Spleen (tissue), 11 donors: Measurements from ENCODE around the gene PACSIN1. TPM values are rescaled to one million over a fixed set of nuclear protein-coding genes. Genes with fewer than 3 reads are reported as not detected.

Source experiments
- DNase-seq: peaks from one replicate; pipeline ENCODE4 v3.0.0-alpha.2; 2020
- H3K27ac ChIP-seq, 8 donors: fragments of 200-600 bp; sonication (generic) in 7 of 8; 1 replicate in 4 of 8; 2 replicates in 4 of 8; pipeline versions ENCODE4 v1.5.0 to v1.8.0; 2016 to 2021; ENCODE audit warnings: inconsistent platforms in 4 of 8, mild to moderate bottlenecking in 4 of 8, moderate library complexity in 1 of 8
- H3K27me3 ChIP-seq, 7 donors: fragments of 200-600 bp; sonication (generic) in 6 of 7; replicated peaks in 1 of 7; 1 replicate in 4 of 7; 2 replicates in 3 of 7; pipeline versions ENCODE4 v1.5.0 to v1.8.0; 2016 to 2021; ENCODE audit warnings: inconsistent platforms in 3 of 7, mild to moderate bottlenecking in 1 of 7
- H3K36me3 ChIP-seq, 6 donors: fragments of 200-600 bp; sonication (generic) in 5 of 6; 1 replicate in 4 of 6; 2 replicates in 2 of 6; pipeline versions ENCODE4 v1.5.0 to v1.8.0; 2016 to 2021; ENCODE audit warnings: inconsistent platforms in 2 of 6
- H3K4me1 ChIP-seq, 6 donors: fragments of 200-600 bp; sonication (generic) in 5 of 6; 1 replicate in 3 of 6; 2 replicates in 3 of 6; pipeline versions ENCODE4 v1.5.0 to v1.8.0; 2016 to 2021; ENCODE audit warnings: inconsistent platforms in 3 of 6
- H3K4me3 ChIP-seq, 8 donors: fragments of 200-600 bp; sonication (generic) in 7 of 8; 1 replicate in 4 of 8; 2 replicates in 4 of 8; pipeline versions ENCODE4 v1.5.0 to v1.8.0; 2016 to 2021; ENCODE audit warnings: inconsistent platforms in 4 of 8, mild to moderate bottlenecking in 4 of 8, moderate library complexity in 2 of 8
- H3K9me3 ChIP-seq, 8 donors: fragments of 200-600 bp; sonication (generic) in 7 of 8; 1 replicate in 4 of 8; 2 replicates in 4 of 8; pipeline versions ENCODE4 v1.5.0 to v1.8.0; 2016 to 2021; ENCODE audit warnings: inconsistent platforms in 4 of 8
- POLR2A ChIP-seq, 3 donors: fragments of 450-650 bp; IDR thresholded peaks; one replicate each; pipeline ENCODE4 v1.5.1; 2017; ENCODE audit warnings: antibody characterized with exemption in 3 of 3, mild to moderate bottlenecking in 1 of 3
- POLR2AphosphoS5 ChIP-seq, 3 donors: sonication (generic); formaldehyde crosslinking; IDR thresholded peaks; one replicate each; pipeline ENCODE4 v1.5.1; 2017; ENCODE audit warnings: antibody characterized with exemption in 3 of 3
- WGBS, 5 donors: extraction: QIAGEN DNeasy Blood & Tissue Kit in 3 of 5; methylation state at CpG; one replicate each; pipeline versions ENCODE4 v1.1.5 to v1.1.7; 2013 to 2018; 5-methylcytosine and 5-hydroxymethylcytosine counted together
- intact Hi-C: fragments of 100-400 bp; cut with DNase I; formaldehyde crosslinking; loops from one replicate; pipeline ENCODE4 v1.15.0; 2023; ENCODE audit warnings: low total_unique reads
- polyA plus RNA-seq, 3 donors: library from polyadenylated mRNA; stranded (reverse); fragments of 200-250 nt; gene quantifications; one replicate each; pipeline ENCODE4 v1.2.1, GENCODE V29; 2013
- total RNA-seq, 7 donors: library from RNA; depleted of rRNA in 3 of 7; stranded (reverse); fragments of >200 nt in 3 of 7; fragmentation: NEBNext Ultra II Directional in 4 of 7; extraction: Animal tissue kit (Norgen Biotek cat#: 25700) in 4 of 7; gene quantifications; one replicate each; pipeline versions ENCODE4 v1.1.0 to v1.2.1, GENCODE V29; 2016 to 2021
- TF ChIP-seq, protein P1 (sequence below), 11 experiments: fragments of 200-600 bp in 7 of 11; fragments of 450-650 bp in 4 of 11; sonication (generic) in 4 of 11; IDR thresholded peaks in 8 of 11; conservative IDR thresholded peaks in 3 of 11; 1 replicate in 7 of 11; 2 replicates in 4 of 11; pipeline versions ENCODE4 v1.4.0 to v1.8.0; 2016 to 2021; ENCODE audit warnings: antibody characterized with exemption in 11 of 11, inconsistent platforms in 4 of 11, mild to moderate bottlenecking in 1 of 11
- donor health status: healthy with polysubstance abuse.
- donor health status: DM: no; HTN: no; CAD: no; lungs with moderate emphysema.
- donor health status: DM: no; HTN: no; CAD: no.
- donor health status: Bipolar disorder and iron deficiency.
- donor health status: healthy.
- donor health status: DM: no; HTN: no; CAD: no.
- donor health status: DM: yes; HTN: yes; CAD: no.

The PACSIN1 gene
- total and polyA plus RNA-seq, 10 donors, result 0.66 to 2.8 (median 1.3) TPM

DNA sequence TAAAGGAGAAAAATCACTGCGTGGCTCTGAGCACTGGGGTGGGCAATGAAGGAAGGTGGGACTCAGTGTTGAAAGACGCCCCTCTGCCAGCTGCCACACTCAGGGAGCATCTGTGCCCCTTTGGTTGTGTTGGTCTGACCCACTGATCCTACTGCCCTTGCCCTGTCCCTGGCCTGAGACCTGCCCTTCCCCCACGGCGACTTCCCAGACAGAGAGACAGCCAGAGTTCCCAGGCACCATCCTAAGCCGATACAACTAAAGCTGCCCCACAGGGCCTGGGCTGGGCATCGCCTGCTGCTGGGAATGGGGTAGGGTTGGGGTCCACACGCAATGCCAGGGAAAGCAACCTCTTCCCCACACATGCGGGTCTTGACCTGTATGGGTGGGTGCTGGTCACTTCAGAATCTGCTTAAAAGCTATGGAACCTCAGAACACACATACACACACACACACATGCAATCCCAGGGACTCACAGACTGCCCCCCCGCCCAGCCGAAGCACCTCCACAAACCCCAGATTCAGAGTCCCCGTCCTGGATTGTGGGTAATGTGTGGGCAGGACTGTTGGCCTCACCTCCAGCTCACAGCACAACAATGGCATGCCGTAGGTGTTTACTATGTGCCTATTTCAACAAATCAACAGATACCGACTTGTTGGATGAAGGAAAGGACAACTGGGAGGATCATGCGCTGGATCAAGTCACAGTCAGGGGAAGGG, 101.1 kb downstream of the PACSIN1 start:
- no peak for TF ChIP-seq POLR2A (IDR thresholded peaks at IDR 0.05)
- TF ChIP-seq POLR2AphosphoS5 (IDR thresholded peaks at IDR 0.05), result no peak
- TF ChIP-seq, protein P1, sequence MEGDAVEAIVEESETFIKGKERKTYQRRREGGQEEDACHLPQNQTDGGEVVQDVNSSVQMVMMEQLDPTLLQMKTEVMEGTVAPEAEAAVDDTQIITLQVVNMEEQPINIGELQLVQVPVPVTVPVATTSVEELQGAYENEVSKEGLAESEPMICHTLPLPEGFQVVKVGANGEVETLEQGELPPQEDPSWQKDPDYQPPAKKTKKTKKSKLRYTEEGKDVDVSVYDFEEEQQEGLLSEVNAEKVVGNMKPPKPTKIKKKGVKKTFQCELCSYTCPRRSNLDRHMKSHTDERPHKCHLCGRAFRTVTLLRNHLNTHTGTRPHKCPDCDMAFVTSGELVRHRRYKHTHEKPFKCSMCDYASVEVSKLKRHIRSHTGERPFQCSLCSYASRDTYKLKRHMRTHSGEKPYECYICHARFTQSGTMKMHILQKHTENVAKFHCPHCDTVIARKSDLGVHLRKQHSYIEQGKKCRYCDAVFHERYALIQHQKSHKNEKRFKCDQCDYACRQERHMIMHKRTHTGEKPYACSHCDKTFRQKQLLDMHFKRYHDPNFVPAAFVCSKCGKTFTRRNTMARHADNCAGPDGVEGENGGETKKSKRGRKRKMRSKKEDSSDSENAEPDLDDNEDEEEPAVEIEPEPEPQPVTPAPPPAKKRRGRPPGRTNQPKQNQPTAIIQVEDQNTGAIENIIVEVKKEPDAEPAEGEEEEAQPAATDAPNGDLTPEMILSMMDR (IDR thresholded peaks at IDR 0.05 in 8 of 11, conservative IDR thresholded peaks at IDR 0.05 in 3 of 11), result no peak
- H3K27me3 ChIP-seq, result peaks cover 0 to 34% (median 0%) of the 10 kb centered on the region in 7 donors

DNA sequence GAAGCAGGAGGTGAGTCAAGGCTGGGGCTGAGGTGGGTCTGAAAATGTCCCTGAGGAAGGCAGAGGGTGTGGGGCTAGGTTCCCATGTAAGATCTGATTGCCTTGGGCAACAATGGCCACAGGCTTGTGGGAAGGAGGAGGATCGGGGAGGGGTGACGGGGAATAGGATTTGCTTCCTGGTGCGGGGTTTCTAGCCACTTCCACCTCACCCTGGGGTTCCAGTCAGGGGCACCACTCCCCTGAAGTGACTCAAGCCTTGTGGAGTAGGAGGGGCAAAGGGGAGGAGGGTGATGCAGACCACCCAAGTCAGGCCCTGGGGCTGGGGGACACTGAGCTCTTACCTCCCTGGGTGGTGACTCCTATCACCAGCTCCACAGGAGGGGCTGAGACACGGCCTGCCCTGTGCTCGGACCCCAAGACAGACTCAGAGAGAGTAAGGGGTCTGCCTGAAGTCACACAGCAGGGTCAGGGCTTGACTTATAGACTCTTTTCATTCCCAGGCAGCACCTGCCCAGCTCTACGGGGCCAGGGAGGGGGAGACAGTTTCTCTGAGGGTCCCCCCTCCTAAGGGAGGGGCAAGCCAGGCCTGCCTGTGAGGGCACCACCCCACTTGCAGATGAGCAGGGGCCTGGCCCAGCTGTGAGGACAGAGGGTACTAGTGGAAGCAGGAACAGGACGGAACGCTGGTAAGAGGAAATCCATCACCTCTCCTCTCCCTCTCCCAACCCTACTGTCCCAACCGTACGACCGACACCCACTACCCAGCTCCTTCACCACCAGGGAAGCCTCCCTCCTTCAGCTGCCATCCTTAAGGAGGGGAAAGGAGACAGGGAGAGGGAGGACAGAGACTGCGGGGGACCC, 102.7 kb downstream of the PACSIN1 start:
- H3K4me3 ChIP-seq, result no peak overlapping the region
- H3K9me3 ChIP-seq, result no peaks in the 10 kb centered on the region
- H3K36me3 ChIP-seq, result no peaks in the 10 kb centered on the region
- no peak for DNase-seq
- peaks cover 0 to 34% (median 0%) of the 10 kb centered on the region in 7 donors for H3K27me3 ChIP-seq
- intact Hi-C loops, result no loop called here
- no peaks in the 10 kb centered on the region for H3K4me1 ChIP-seq
- TF ChIP-seq, protein P1 (IDR thresholded peaks at IDR 0.05 in 8 of 11, conservative IDR thresholded peaks at IDR 0.05 in 3 of 11), result no peak
- TF ChIP-seq POLR2AphosphoS5 (IDR thresholded peaks at IDR 0.05), result no peak
- no peak overlapping the region for H3K27ac ChIP-seq
- 50 to 70% (median 59%) methylated on average over 11 to 12 of the region's 12 CpGs for WGBS, 5 donors

More for the DNA sequence above, 101.1 kb downstream of the PACSIN1 start:
- WGBS, 5 donors, result 87 to 93% (median 88%) methylated on average over 11 to 14 of the region's 14 CpGs
- no peak for DNase-seq
- H3K4me3 ChIP-seq, result no peak overlapping the region
- no peaks in the 10 kb centered on the region for H3K4me1 ChIP-seq
- H3K36me3 ChIP-seq, result no peaks in the 10 kb centered on the region
- intact Hi-C loops, result no loop called here
- no peaks in the 10 kb centered on the region for H3K9me3 ChIP-seq
- no peak overlapping the region for H3K27ac ChIP-seq

DNA sequence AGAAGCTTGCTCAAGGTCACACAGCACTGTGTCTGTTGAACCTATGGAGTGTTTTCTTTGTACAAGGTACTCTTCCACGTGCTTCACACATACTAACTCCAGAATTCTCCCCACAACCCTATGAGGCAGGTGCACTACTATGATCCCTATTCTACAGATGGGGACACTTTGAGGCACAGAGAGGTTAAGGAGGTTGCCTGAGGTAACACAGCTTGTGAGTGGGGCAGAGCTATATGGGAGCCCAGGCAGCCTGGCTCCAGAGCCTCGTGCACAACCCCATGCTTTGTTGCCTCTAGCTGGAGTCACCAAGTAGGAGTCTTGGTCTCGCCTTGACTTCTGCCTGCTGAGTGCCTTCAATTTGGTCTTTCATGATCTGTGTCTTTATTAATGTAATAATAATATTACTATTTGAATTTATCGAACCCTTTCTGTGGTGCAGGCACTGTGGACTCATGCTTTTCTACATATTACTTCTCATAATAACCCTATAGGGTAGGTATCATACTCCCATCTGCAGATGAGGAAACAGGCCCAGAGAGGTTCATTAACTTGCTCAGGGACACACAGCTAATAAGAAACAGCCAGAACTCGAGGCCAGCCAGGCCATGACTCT, 103.6 kb downstream of the PACSIN1 start:
- Histone ChIP-seq H3K9me3 (no peaks in the 10 kb centered on the region), H3K27ac (no peak overlapping the region), H3K4me3 (no peak overlapping the region), H3K27me3 (peaks cover 0 to 34% (median 0%) of the 10 kb centered on the region in 7 donors), H3K36me3 (no peaks in the 10 kb centered on the region), H3K4me1 (no peaks in the 10 kb centered on the region)
- TF ChIP-seq, protein P1 (IDR thresholded peaks at IDR 0.05 in 8 of 11, conservative IDR thresholded peaks at IDR 0.05 in 3 of 11), result no peak
- TF ChIP-seq POLR2AphosphoS5 (IDR thresholded peaks at IDR 0.05) (no peak), POLR2A (IDR thresholded peaks at IDR 0.05) (no peak)
- intact Hi-C loops, result no loop called here
- WGBS, 5 donors, result 74 to 83% (median 80%) methylated on average over 5 of the region's 5 CpGs
- no peak for DNase-seq
